ENCODE measurements around the gene LRRC4C.

DNA sequence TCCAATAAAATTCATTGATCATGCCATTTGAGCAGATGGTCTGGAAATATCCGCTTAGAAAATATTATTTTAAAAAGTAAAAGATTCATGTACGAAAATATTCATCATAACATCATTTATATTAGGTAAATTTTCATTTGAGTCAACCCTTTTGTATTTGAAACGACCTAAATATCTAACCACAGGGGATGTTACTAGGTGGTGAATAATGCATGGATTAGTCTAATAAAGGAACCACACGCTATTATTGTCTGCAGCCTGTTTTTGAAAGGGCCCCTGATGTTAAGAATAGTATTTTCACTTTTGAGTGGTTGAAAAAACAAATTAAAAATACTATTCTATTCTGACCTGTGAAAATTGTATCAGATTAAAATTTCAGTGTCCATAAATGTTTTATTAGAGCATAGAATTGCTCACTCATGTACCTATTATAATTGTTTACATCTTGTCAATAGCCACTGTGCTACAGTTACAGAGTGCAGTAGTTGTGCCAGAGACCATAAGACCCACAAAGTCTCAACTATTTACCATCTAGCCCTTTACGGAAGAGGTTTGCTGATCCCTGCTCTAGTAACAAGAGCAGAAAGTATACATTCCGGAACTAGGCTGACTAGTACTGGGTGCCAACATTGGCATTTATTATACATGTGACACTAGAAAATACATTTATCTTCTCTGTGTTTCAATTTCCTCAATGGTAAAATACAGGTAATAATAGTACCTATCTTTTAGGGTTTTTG is 176.1 kb downstream of the LRRC4C start:
- TF ChIP-seq CTCF (IDR thresholded peaks at IDR 0.05 in 2 of 3, conservative IDR thresholded peaks at IDR 0.05 in 1 of 3; ENCODE audit: control insufficient read depth in 2 of 3, extremely low read depth in 1 of 3, insufficient read depth in 1 of 3, low read depth in 3 of 3, low read length in 3 of 3) (no peak), USF2 (IDR thresholded peaks at IDR 0.05; ENCODE audit: borderline replicate concordance, low read depth, low read length) (no peak), POLR2AphosphoS5 (IDR thresholded peaks at IDR 0.05; ENCODE audit: low read length) (no peak), SIN3A (IDR thresholded peaks at IDR 0.05; ENCODE audit: low read depth, low read length) (no peak), MXI1 (IDR thresholded peaks at IDR 0.05; ENCODE audit: low read depth, low read length) (no peak), KDM1A (IDR thresholded peaks at IDR 0.05; ENCODE audit: borderline replicate concordance) (no peak), MEF2A (IDR thresholded peaks at IDR 0.05; ENCODE audit: insufficient read depth, low read depth, low read length) (no peak), CHD2 (IDR thresholded peaks at IDR 0.05; ENCODE audit: borderline replicate concordance, low read depth, low read length) (no peak), POLR2A (IDR thresholded peaks at IDR 0.05; ENCODE audit: low read depth, low read length) (no peak), MYC (IDR thresholded peaks at IDR 0.05; ENCODE audit: insufficient read depth, insufficient read length, insufficient replicate concordance, low read length, severe bottlenecking) (no peak)
